ENCODE data around the gene ERBB4. TPM values are rescaled to one million over a fixed set of nuclear protein-coding genes. Genes with fewer than 3 reads are reported as not detected.

ERBB4 gene
- total and polyA plus RNA-seq, 9 donors: 5.0 to 12.7 (median 7.7) TPM

DNA sequence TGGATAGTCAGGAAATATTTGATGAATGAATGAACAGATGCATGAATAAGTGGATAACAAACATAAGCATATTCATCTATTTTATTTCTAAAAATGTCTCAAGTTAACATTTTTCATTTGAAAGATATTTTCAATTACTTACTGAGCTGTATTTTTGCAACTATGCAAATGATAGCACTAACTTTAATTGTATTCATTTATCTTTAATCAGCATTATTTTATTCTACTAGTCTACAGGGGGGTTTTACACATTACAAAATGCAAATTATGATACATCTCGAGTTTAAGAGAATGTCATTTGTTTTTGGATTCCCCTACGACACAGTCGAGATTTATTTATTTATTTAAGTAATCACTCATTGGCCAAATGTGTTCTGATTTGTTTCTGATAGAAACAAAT, 530.6 kb downstream of the ERBB4 start:
- H3K27ac ChIP-seq (ENCODE audit: low read length): no peak overlapping the region
- H3K4me1 ChIP-seq (ENCODE audit: control insufficient read depth, insufficient read depth, low read length): no peaks in the 10 kb centered on the region
- DNase-seq: no peak
- no peaks in the 10 kb centered on the region for H3K36me3 ChIP-seq (ENCODE audit: control insufficient read depth, insufficient read depth, low read length)
- WGBS (ENCODE audit: insufficient coverage): no CpG with 5 or more reads among the region's 3 CpGs
- no peaks in the 10 kb centered on the region for H3K27me3 ChIP-seq (ENCODE audit: control insufficient read depth, insufficient read depth, low read length)
- H3K4me3 ChIP-seq (ENCODE audit: low read length): no peak overlapping the region
- peaks cover 2% of the 10 kb centered on the region for H3K9me3 ChIP-seq (replicated peaks; ENCODE audit: control insufficient read depth, low read depth, low read length)

- Histone ChIP-seq H3K27ac (ENCODE audit: low read length) (no peak overlapping the region), H3K9me3 (replicated peaks; ENCODE audit: control insufficient read depth, low read depth, low read length) (no peaks in the 10 kb centered on the region), H3K4me1 (ENCODE audit: control insufficient read depth, insufficient read depth, low read length) (no peaks in the 10 kb centered on the region), H3K27me3 (ENCODE audit: control insufficient read depth, insufficient read depth, low read length) (no peaks in the 10 kb centered on the region), H3K36me3 (ENCODE audit: control insufficient read depth, insufficient read depth, low read length) (no peaks in the 10 kb centered on the region), H3K4me3 (ENCODE audit: low read length) (no peak overlapping the region)
- no peak for DNase-seq
- WGBS (ENCODE audit: insufficient coverage): no CpG with 5 or more reads among the region's 6 CpGs
Observed at GRCh38 chr2:212005085-212005671, 533.4 kb downstream of the ERBB4 start.

DNA sequence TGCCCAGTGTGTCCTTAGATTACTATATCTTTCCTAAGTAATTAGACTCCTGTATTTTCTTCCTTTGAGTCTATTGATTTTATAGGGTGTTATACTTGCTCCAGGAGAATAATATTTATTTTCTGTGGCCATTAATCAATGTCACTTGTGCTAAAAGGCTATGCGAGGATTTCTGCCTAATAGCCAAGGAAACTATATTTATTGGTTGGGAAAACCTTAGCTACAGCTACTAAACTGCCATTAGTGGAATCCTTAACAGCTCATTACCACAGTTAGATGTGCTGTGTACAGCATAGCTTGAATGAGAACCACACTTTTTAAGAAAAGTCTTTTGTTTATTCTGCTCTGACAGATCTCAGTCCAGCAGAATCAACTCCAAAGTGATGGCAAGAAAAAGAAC, 537.3 kb downstream of the ERBB4 start:
- no peak for DNase-seq
- no peaks in the 10 kb centered on the region for H3K9me3 ChIP-seq (replicated peaks; ENCODE audit: control insufficient read depth, low read depth, low read length)
- H3K4me1 ChIP-seq (ENCODE audit: control insufficient read depth, insufficient read depth, low read length): no peaks in the 10 kb centered on the region
- H3K4me3 ChIP-seq (ENCODE audit: low read length): no peak overlapping the region
- no peaks in the 10 kb centered on the region for H3K36me3 ChIP-seq (ENCODE audit: control insufficient read depth, insufficient read depth, low read length)
- H3K27ac ChIP-seq (ENCODE audit: low read length): no peak overlapping the region
- H3K27me3 ChIP-seq (ENCODE audit: control insufficient read depth, insufficient read depth, low read length): no peaks in the 10 kb centered on the region
- WGBS (ENCODE audit: insufficient coverage): no CpG with 5 or more reads among the region's 1 CpG

DNA sequence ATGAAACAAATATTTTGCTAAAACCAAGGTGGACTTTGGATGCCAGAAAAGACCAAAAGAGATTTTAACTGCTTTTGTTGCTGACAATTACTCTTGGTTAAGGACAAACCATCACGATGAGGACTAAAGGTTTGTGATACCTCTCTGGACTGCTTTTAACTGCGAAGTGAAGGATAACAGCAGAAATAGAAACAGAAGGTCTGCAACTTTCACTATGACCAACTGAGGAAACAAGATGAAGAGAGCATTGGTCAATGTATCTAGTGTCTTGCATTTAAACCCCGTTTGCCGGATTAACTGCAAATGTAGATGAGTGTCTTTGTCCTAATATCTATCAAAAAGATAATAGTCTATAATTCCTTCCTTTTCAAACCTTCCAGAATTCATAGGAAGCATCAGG, 541.7 kb downstream of the ERBB4 start:
- Histone ChIP-seq H3K27ac (ENCODE audit: low read length) (no peak overlapping the region), H3K27me3 (ENCODE audit: control insufficient read depth, insufficient read depth, low read length) (no peaks in the 10 kb centered on the region), H3K4me1 (ENCODE audit: control insufficient read depth, insufficient read depth, low read length) (no peaks in the 10 kb centered on the region), H3K36me3 (ENCODE audit: control insufficient read depth, insufficient read depth, low read length) (no peaks in the 10 kb centered on the region), H3K9me3 (replicated peaks; ENCODE audit: control insufficient read depth, low read depth, low read length) (no peaks in the 10 kb centered on the region), H3K4me3 (ENCODE audit: low read length) (no peak overlapping the region)
- no peak for DNase-seq
- WGBS (ENCODE audit: insufficient coverage): 80% methylated on average over 1 of the region's 4 CpGs

DNA sequence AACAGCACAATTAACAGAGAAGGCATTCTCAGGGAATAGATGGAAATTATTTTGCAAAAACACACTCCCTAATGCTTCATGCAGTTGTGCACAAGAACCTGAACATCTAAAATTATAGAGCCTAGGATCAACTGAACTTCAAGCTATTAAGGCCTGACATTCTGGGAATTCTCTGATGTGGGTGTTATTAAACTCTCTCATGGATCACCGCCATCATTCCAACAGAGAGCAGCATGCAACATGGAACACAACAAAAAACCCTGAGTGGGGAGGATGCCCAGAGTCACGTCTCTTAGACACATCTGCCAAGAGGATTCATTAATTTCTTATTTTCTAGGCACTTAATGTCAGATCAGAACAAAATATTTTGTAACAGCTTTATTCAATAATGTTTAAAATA, 543.8 kb downstream of the ERBB4 start:
- H3K9me3 ChIP-seq (replicated peaks; ENCODE audit: control insufficient read depth, low read depth, low read length): no peaks in the 10 kb centered on the region
- no peaks in the 10 kb centered on the region for H3K27me3 ChIP-seq (ENCODE audit: control insufficient read depth, insufficient read depth, low read length)
- H3K27ac ChIP-seq (ENCODE audit: low read length): no peak overlapping the region
- no peaks in the 10 kb centered on the region for H3K36me3 ChIP-seq (ENCODE audit: control insufficient read depth, insufficient read depth, low read length)
- H3K4me3 ChIP-seq (ENCODE audit: low read length): no peak overlapping the region
- H3K4me1 ChIP-seq (ENCODE audit: control insufficient read depth, insufficient read depth, low read length): no peaks in the 10 kb centered on the region
- no CpG with 5 or more reads among the region's 2 CpGs for WGBS (ENCODE audit: insufficient coverage)
- DNase-seq: peak; percentile 7

- H3K27me3 ChIP-seq (ENCODE audit: control insufficient read depth, insufficient read depth, low read length): no peaks in the 10 kb centered on the region
- no peak overlapping the region for H3K4me3 ChIP-seq (ENCODE audit: low read length)
- WGBS (ENCODE audit: insufficient coverage): no CpG with 5 or more reads among the region's 1 CpG
- H3K27ac ChIP-seq (ENCODE audit: low read length): no peak overlapping the region
- H3K4me1 ChIP-seq (ENCODE audit: control insufficient read depth, insufficient read depth, low read length): no peaks in the 10 kb centered on the region
- DNase-seq: no peak
- H3K36me3 ChIP-seq (ENCODE audit: control insufficient read depth, insufficient read depth, low read length): no peaks in the 10 kb centered on the region
- H3K9me3 ChIP-seq (replicated peaks; ENCODE audit: control insufficient read depth, low read depth, low read length): no peaks in the 10 kb centered on the region
Observed at GRCh38 chr2:211990335-211990734, 548.3 kb downstream of the ERBB4 start.

DNA sequence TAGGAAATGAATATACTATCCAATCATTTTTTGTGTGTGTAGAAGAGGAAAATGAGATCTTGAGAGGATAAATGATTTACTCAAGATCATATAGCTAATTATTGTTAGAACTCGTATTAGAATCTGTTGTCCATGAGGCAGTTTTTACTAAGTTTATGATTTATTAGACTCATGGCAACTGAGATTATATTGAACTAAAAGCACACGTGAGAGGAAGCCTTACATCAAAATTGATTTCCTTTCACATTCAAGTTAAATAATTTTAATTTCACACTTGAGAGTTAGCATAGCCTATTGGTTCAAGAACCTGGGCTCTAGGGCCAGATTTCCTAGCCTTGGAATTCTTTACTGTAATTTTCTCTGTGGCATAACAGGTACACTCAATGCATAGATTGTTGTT, 552.3 kb downstream of the ERBB4 start:
- no peaks in the 10 kb centered on the region for H3K9me3 ChIP-seq (replicated peaks; ENCODE audit: control insufficient read depth, low read depth, low read length)
- no peaks in the 10 kb centered on the region for H3K36me3 ChIP-seq (ENCODE audit: control insufficient read depth, insufficient read depth, low read length)
- no peak overlapping the region for H3K4me3 ChIP-seq (ENCODE audit: low read length)
- WGBS (ENCODE audit: insufficient coverage): no CpG with 5 or more reads among the region's 2 CpGs
- no peak for DNase-seq
- no peaks in the 10 kb centered on the region for H3K27me3 ChIP-seq (ENCODE audit: control insufficient read depth, insufficient read depth, low read length)
- no peak overlapping the region for H3K27ac ChIP-seq (ENCODE audit: low read length)
- no peaks in the 10 kb centered on the region for H3K4me1 ChIP-seq (ENCODE audit: control insufficient read depth, insufficient read depth, low read length)

- no peak for DNase-seq
- Histone ChIP-seq H3K27ac (ENCODE audit: low read length) (no peak overlapping the region), H3K27me3 (ENCODE audit: control insufficient read depth, insufficient read depth, low read length) (no peaks in the 10 kb centered on the region), H3K4me3 (ENCODE audit: low read length) (no peak overlapping the region), H3K4me1 (ENCODE audit: control insufficient read depth, insufficient read depth, low read length) (no peaks in the 10 kb centered on the region), H3K9me3 (replicated peaks; ENCODE audit: control insufficient read depth, low read depth, low read length) (no peaks in the 10 kb centered on the region), H3K36me3 (ENCODE audit: control insufficient read depth, insufficient read depth, low read length) (no peaks in the 10 kb centered on the region)
- no CpG with 5 or more reads among the region's 1 CpG for WGBS (ENCODE audit: insufficient coverage)
Observed at GRCh38 chr2:211985393-211985792, 553.2 kb downstream of the ERBB4 start.

DNA sequence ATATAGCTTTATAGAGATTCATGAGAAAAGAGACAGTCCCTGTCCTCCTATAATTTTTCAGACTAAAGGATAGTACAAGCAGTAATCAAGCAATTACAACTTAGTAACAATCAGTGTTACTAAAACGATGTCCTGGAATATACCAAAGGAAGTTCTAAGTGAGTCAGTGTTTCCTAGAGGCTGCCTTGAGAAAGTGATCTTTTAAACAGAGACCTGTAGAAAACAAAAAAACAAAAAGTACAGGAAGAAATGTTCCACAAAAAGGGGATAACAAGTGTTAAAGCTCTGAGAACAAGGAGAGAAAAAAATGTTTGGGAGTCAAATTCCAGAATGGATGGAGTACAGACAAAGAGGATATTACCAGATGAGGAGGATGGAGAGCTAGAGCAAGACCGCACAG, 556.4 kb downstream of the ERBB4 start:
- Histone ChIP-seq H3K27ac (ENCODE audit: low read length) (no peak overlapping the region), H3K4me3 (ENCODE audit: low read length) (no peak overlapping the region), H3K4me1 (ENCODE audit: control insufficient read depth, insufficient read depth, low read length) (no peaks in the 10 kb centered on the region), H3K27me3 (ENCODE audit: control insufficient read depth, insufficient read depth, low read length) (no peaks in the 10 kb centered on the region), H3K36me3 (ENCODE audit: control insufficient read depth, insufficient read depth, low read length) (no peaks in the 10 kb centered on the region), H3K9me3 (replicated peaks; ENCODE audit: control insufficient read depth, low read depth, low read length) (no peaks in the 10 kb centered on the region)
- 60% methylated on average over 1 of the region's 2 CpGs for WGBS (ENCODE audit: insufficient coverage)
- peak; percentile 25 for DNase-seq

GRCh38 chr2:211981451-211981850, 557.2 kb downstream of the ERBB4 start:
- no peaks in the 10 kb centered on the region for H3K27me3 ChIP-seq (ENCODE audit: control insufficient read depth, insufficient read depth, low read length)
- no CpG with 5 or more reads among the region's 1 CpG for WGBS (ENCODE audit: insufficient coverage)
- no peaks in the 10 kb centered on the region for H3K36me3 ChIP-seq (ENCODE audit: control insufficient read depth, insufficient read depth, low read length)
- H3K4me1 ChIP-seq (ENCODE audit: control insufficient read depth, insufficient read depth, low read length): no peaks in the 10 kb centered on the region
- no peak overlapping the region for H3K4me3 ChIP-seq (ENCODE audit: low read length)
- no peak for DNase-seq
- H3K27ac ChIP-seq (ENCODE audit: low read length): no peak overlapping the region
- H3K9me3 ChIP-seq (replicated peaks; ENCODE audit: control insufficient read depth, low read depth, low read length): no peaks in the 10 kb centered on the region

DNA sequence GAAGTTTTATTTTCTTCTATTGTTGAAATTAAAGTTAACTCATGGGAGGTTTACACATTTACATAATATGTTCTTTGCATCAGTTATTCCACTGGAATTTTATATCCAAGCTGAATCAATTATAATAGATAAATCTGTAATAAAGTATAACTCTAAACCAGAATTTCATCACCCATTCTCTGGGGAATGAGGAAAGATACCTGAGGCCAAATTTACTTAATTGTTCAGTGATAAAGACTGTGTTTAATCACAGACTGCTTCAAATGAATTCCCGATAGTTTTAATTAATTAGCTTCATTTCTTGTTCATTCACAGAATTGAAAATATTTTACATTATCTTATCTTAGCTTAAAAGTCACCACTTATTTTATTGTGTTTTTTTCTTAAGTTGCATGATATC, 562.5 kb downstream of the ERBB4 start:
- peaks cover 5% of the 10 kb centered on the region for H3K9me3 ChIP-seq (replicated peaks; ENCODE audit: control insufficient read depth, low read depth, low read length)
- no peaks in the 10 kb centered on the region for H3K27me3 ChIP-seq (ENCODE audit: control insufficient read depth, insufficient read depth, low read length)
- H3K27ac ChIP-seq (ENCODE audit: low read length): no peak overlapping the region
- no peak overlapping the region for H3K4me3 ChIP-seq (ENCODE audit: low read length)
- DNase-seq: no peak
- H3K36me3 ChIP-seq (ENCODE audit: control insufficient read depth, insufficient read depth, low read length): no peaks in the 10 kb centered on the region
- no CpG with 5 or more reads among the region's 1 CpG for WGBS (ENCODE audit: insufficient coverage)
- no peaks in the 10 kb centered on the region for H3K4me1 ChIP-seq (ENCODE audit: control insufficient read depth, insufficient read depth, low read length)
